K562 (cell line): ENCODE data around the gene UBE3D. TPM values are rescaled to one million over a fixed set of nuclear protein-coding genes. Genes with fewer than 3 reads are reported as not detected.

Experiments
- ATF2 ChIP-seq: sonication (generic); formaldehyde crosslinking; IDR thresholded peaks from 2 replicates; pipeline ENCODE4 v1.8.1; 2022; ENCODE audit warnings: missing genetic modification reagents
- BCL6 ChIP-seq: fragments of 250-450 bp; sonication (Bioruptor Pico); IDR thresholded peaks from 2 replicates; pipeline ENCODE4 v1.4.0; 2020
- CREB5 ChIP-seq: fragments of 250-450 bp; sonication (Bioruptor Pico); IDR thresholded peaks from 2 replicates; pipeline ENCODE4 v1.5.0; 2020; ENCODE audit warnings: mild to moderate bottlenecking
- FOXP1 ChIP-seq: sonication (generic); formaldehyde crosslinking; IDR thresholded peaks from 2 replicates; pipeline ENCODE4 v1.8.0; 2022; ENCODE audit warnings: mild to moderate bottlenecking, missing genetic modification reagents
- HSF4 ChIP-seq: fragments of 250-450 bp; sonication (Bioruptor Pico); IDR thresholded peaks from 2 replicates; pipeline ENCODE4 v2.1.2; 2022; ENCODE audit warnings: mild to moderate bottlenecking, moderate library complexity, borderline replicate concordance
- LCOR ChIP-seq: sonication (generic); formaldehyde crosslinking; IDR thresholded peaks from 2 replicates; pipeline ENCODE4 v1.8.0; 2022; ENCODE audit warnings: mild to moderate bottlenecking, missing genetic modification reagents
- MEF2D ChIP-seq: conservative IDR thresholded peaks from 2 replicates; pipeline ENCODE4 v1.6.1; 2016; ENCODE audit warnings: low read depth, missing genetic modification characterization, missing compliant biosample characterization
- MYC ChIP-seq, 2 experiments: fragments of 250-450 bp in 1 of 2; sonication (Bioruptor Pico) in 1 of 2; IDR thresholded peaks; 2 replicates each; pipeline versions ENCODE4 v1.5.1 to v1.6.1; 2012 to 2021; ENCODE audit warnings: low read depth in 2 of 2, borderline replicate concordance in 1 of 2, improper control_type of control experiment in 1 of 2, low read length in 1 of 2, mild to moderate bottlenecking in 1 of 2, moderate library complexity in 1 of 2
- NFRKB ChIP-seq: fragments of 450-650 bp; IDR thresholded peaks from 2 replicates; pipeline ENCODE4 v1.6.1; 2016; ENCODE audit warnings: low read depth
- PHTF2 ChIP-seq: fragments of 250-450 bp; sonication (Bioruptor Pico); IDR thresholded peaks from 2 replicates; pipeline ENCODE4 v1.5.0; 2021; ENCODE audit warnings: mild to moderate bottlenecking
- POLR2A ChIP-seq: fragments of 450-650 bp; conservative IDR thresholded peaks from 2 replicates; pipeline ENCODE4 v1.6.1; 2016
- PRDM10 ChIP-seq: fragments of 450-650 bp; IDR thresholded peaks from 2 replicates; pipeline ENCODE4 v1.6.1; 2018; ENCODE audit not compliant: partially characterized antibody
- PTTG1 ChIP-seq: fragments of 450-650 bp; IDR thresholded peaks from 2 replicates; pipeline ENCODE4 v1.6.1; 2016; ENCODE audit warnings: low read depth, mild to moderate bottlenecking, missing genetic modification characterization, missing compliant biosample characterization
- RBBP5 ChIP-seq: fragments of 200-600 bp; sonication (generic); IDR thresholded peaks from 2 replicates; pipeline ENCODE4 v1.6.1; 2012; ENCODE audit warnings: borderline replicate concordance, mild to moderate bottlenecking, low read length, control low read depth, inconsistent platforms; ENCODE audit not compliant: insufficient read depth, poor library complexity, severe bottlenecking
- RBM22 ChIP-seq: fragments of 200-400 bp; formaldehyde crosslinking; IDR thresholded peaks from 2 replicates; pipeline ENCODE4 v1.6.1; 2018; ENCODE audit warnings: low read length, low read depth; ENCODE audit not compliant: poor library complexity, severe bottlenecking
- RFX7 ChIP-seq: fragments of 250-450 bp; sonication (Bioruptor Pico); IDR thresholded peaks from 2 replicates; pipeline ENCODE4 v1.5.1; 2021; ENCODE audit warnings: mild to moderate bottlenecking
- SRSF3 ChIP-seq: fragments of 200-400 bp; formaldehyde crosslinking; IDR thresholded peaks from 2 replicates; pipeline ENCODE4 v1.6.1; 2016; ENCODE audit warnings: mild to moderate bottlenecking, low read length, moderate library complexity; ENCODE audit not compliant: insufficient read depth
- ZBTB17 ChIP-seq: fragments of 450-650 bp; formaldehyde crosslinking; IDR thresholded peaks from 2 replicates; pipeline ENCODE4 v1.4.0; 2020; ENCODE audit warnings: mild to moderate bottlenecking
- ZKSCAN1 ChIP-seq: fragments of 150-350 bp; IDR thresholded peaks from 2 replicates; pipeline ENCODE4 v1.6.1; 2016; ENCODE audit warnings: low read depth, low read length
- ZNF121 ChIP-seq: sonication (generic); formaldehyde crosslinking; conservative IDR thresholded peaks from 2 replicates; pipeline ENCODE4 v1.8.0; 2022; ENCODE audit warnings: missing genetic modification reagents
- ZNF165 ChIP-seq: fragments of 250-450 bp; sonication (Bioruptor Pico); IDR thresholded peaks from 2 replicates; pipeline ENCODE4 v1.4.0; 2020; ENCODE audit warnings: borderline replicate concordance
- ZNF347 ChIP-seq: fragments of 450-650 bp; formaldehyde crosslinking; IDR thresholded peaks from 2 replicates; pipeline ENCODE4 v1.4.0; 2020; ENCODE audit warnings: low read depth, mild to moderate bottlenecking, moderate library complexity
- polyA plus RNA-seq, 8 experiments: library from polyadenylated mRNA; depleted of rRNA in 4 of 8; stranded (reverse) in 5 of 8; unstranded in 3 of 8; fragments of >200 nt; fragmentation: Nextera tagmentation in 2 of 8; fragmentation: Illumina TruSeq in 1 of 8; extraction: Ambion mirVana in 2 of 8; extraction: Trizol in 1 of 8; gene quantifications; 2 replicates each; pipeline versions ENCODE4 v1.2.1 to v1.2.3, GENCODE V29; 2011 to 2014; ENCODE audit warnings: inconsistent platforms in 1 of 8, missing spikeins in 1 of 8
- total RNA-seq, 7 experiments: library from RNA; depleted of rRNA in 6 of 7; stranded (reverse); fragments of >200 nt in 6 of 7; fragmentation: Illumina TruSeq in 2 of 7; extraction: Trizol in 2 of 7; gene quantifications; 2 replicates each; pipeline versions ENCODE4 v1.2.1 to v1.2.3, GENCODE V29; 2011 to 2021; ENCODE audit warnings: low replicate concordance in 1 of 7

The UBE3D gene
- total and polyA plus RNA-seq, 9 of the 15 experiments (the other 6 are each of a cell fraction or from before 2014, with no cell fraction given), result 9.4 to 17.6 (median 11.9) TPM

GRCh38 chr6:83067448-83068439 is 2.1 kb upstream of the UBE3D start, which contains the start of gene DOP1A (continued):
- TF ChIP-seq SRSF3 (no peak), HSF4 (CRISPR knock-in tag) (no peak), FOXP1 (CRISPR knock-in tag) (0 out of 2 replicates have a peak, but pooled peaks have one; percentile 58), ZBTB17 (CRISPR knock-in tag) (no peak), POLR2A (peak; percentile 47; the same call in 1 of the 2 replicates), ATF2 (CRISPR knock-in tag) (no peak), BCL6 (CRISPR knock-in tag) (no peak), LCOR (CRISPR knock-in tag) (peak; percentile 88), CREB5 (no peak), NFRKB (no peak), RFX7 (CRISPR knock-in tag) (no peak), ZKSCAN1 (peak; percentile 58; the same call in 1 of the 2 replicates), PHTF2 (CRISPR knock-in tag) (no peak), ZNF347 (CRISPR knock-in tag) (no peak), PTTG1 (tag) (no peak), RBM22 (no peak), MEF2D (no peak), RBBP5 (peak; percentile 95), PRDM10 (no peak), MYC (IDR thresholded peaks at IDR 0.05; ENCODE audit: low read depth, low read length) (no peak), MYC (CRISPR knock-in tag; IDR thresholded peaks at IDR 0.05; ENCODE audit: borderline replicate concordance, low read depth) (no peak), ZNF165 (CRISPR knock-in tag) (no peak), ZNF121 (CRISPR knock-in tag) (no peak)
